Endothelial cell of umbilical vein (primary cell): ENCODE data around the gene GGT5. TPM values are rescaled to one million over a fixed set of nuclear protein-coding genes. Genes with fewer than 3 reads are reported as not detected.
"Not testable (repeated sequence)": the region's sequence is repeated elsewhere in the genome, so short reads cannot be mapped to it uniquely, and the experiment has no call there.

Source experiments
- BruUV-seq: library from RNA; stranded (reverse); fragments of 400-500 nt; replicated peaks from 2 replicates; lab custom pipeline; 2021; lab: Mats Ljungman, UMichigan
- CTCF ChIA-PET: fragments of 300-600, 350-600 bp; sonication (Branson Sonifier 250); formaldehyde crosslinking; loops from one replicate; lab custom pipeline; 2021; ENCODE audit warnings: antibody characterized with exemption, inconsistent platforms; lab: Charles Lee
- POLR2A ChIA-PET: fragments of 300-600, 350-600 bp; sonication (Branson Sonifier 250); formaldehyde crosslinking; loops from one replicate; lab custom pipeline; 2021; ENCODE audit warnings: antibody characterized with exemption, inconsistent platforms; lab: Charles Lee
- DNase-seq: peaks from one replicate; pipeline ENCODE4 v3.0.0-alpha.2; 2011; ENCODE audit warnings: low read depth, low spot score
- FAIRE-seq: peaks from 2 replicates; lab custom pipeline; 2011; peaks lifted over from hg19 to GRCh38; lab: Jason Lieb, UNC
- H2AFZ ChIP-seq: 2 replicates; pipeline ENCODE4 v1.6.0; 2012; ENCODE audit warnings: low read depth, low read length, control low read depth, inconsistent platforms
- H3K27ac ChIP-seq: 2 replicates; pipeline ENCODE4 v1.5.1; 2011; ENCODE audit warnings: low read depth, mild to moderate bottlenecking, control low read depth, low read length, moderate library complexity; ENCODE audit not compliant: insufficient read depth
- H3K27me3 ChIP-seq, 2 experiments: 2 replicates each; pipeline versions ENCODE4 v1.6.0 to v1.6.1; 2011; ENCODE audit warnings: low read length in 2 of 2, mixed read lengths in 1 of 2; ENCODE audit not compliant: control insufficient read depth in 2 of 2, insufficient read depth in 2 of 2
- H3K36me3 ChIP-seq, 2 experiments: 2 replicates in 1 of 2; 3 replicates in 1 of 2; pipeline ENCODE4 v1.5.1; 2011; ENCODE audit warnings: low read length in 2 of 2, mild to moderate bottlenecking in 1 of 2, moderate library complexity in 1 of 2; ENCODE audit not compliant: control insufficient read depth in 2 of 2, insufficient read depth in 2 of 2; ENCODE audit errors: extremely low read depth in 1 of 2
- H3K4me1 ChIP-seq: 3 replicates; pipeline ENCODE4 v1.5.1; 2011; ENCODE audit warnings: mild to moderate bottlenecking, low read length; ENCODE audit not compliant: control insufficient read depth, insufficient read depth; ENCODE audit errors: extremely low read depth
- H3K4me2 ChIP-seq: 2 replicates; pipeline ENCODE4 v1.6.1; 2011; ENCODE audit warnings: low read length, control low read depth, mixed read lengths; ENCODE audit not compliant: insufficient read depth
- H3K4me3 ChIP-seq, 3 experiments: fragments of 200-600 bp in 1 of 3; sonication (generic), shearing (Covaris generic) in 1 of 3; replicated peaks in 1 of 3; 2 replicates each; pipeline ENCODE4 v1.5.1; 2011 to 2016; ENCODE audit warnings: control low read depth in 3 of 3, low read length in 3 of 3, mild to moderate bottlenecking in 2 of 3, inconsistent platforms in 1 of 3, low read depth in 1 of 3, moderate library complexity in 1 of 3; ENCODE audit not compliant: insufficient read depth in 1 of 3
- H3K79me2 ChIP-seq: 2 replicates; pipeline ENCODE4 v1.6.0; 2012; ENCODE audit warnings: low read length, inconsistent platforms; ENCODE audit not compliant: control insufficient read depth, insufficient read depth
- H3K9ac ChIP-seq: replicated peaks from 2 replicates; pipeline ENCODE3; 2011; ENCODE audit warnings: low read length, control low read depth; ENCODE audit not compliant: insufficient read depth; ENCODE audit errors: extremely low read depth
- H3K9me1 ChIP-seq: replicated peaks from 3 replicates; pipeline ENCODE4 v1.6.0; 2011; ENCODE audit warnings: mild to moderate bottlenecking, low read length; ENCODE audit not compliant: control insufficient read depth, insufficient read depth; ENCODE audit errors: extremely low read depth
- H3K9me3 ChIP-seq: replicated peaks from 2 replicates; pipeline ENCODE4 v1.5.1; 2012; ENCODE audit warnings: low read length, inconsistent platforms; ENCODE audit not compliant: control insufficient read depth, insufficient read depth
- H4K20me1 ChIP-seq: replicated peaks from 2 replicates; pipeline ENCODE3; 2011; ENCODE audit warnings: mild to moderate bottlenecking, low read length; ENCODE audit not compliant: control insufficient read depth, insufficient read depth; ENCODE audit errors: extremely low read depth
- GATA2 ChIP-seq: IDR thresholded peaks from 2 replicates; pipeline ENCODE4 v1.7.0; 2011; ENCODE audit warnings: low read depth, mild to moderate bottlenecking, moderate library complexity, mixed read lengths, low read length; ENCODE audit not compliant: insufficient read length, insufficient read depth
- JUN ChIP-seq: IDR thresholded peaks from 2 replicates; pipeline ENCODE4 v1.6.1; 2011; ENCODE audit warnings: borderline replicate concordance, low read depth; ENCODE audit not compliant: insufficient read length, insufficient read depth
- POLR2A ChIP-seq: IDR thresholded peaks from 2 replicates; pipeline ENCODE4 v1.6.1; 2012; ENCODE audit warnings: low read depth, mild to moderate bottlenecking, control low read depth, low read length
- dilution Hi-C: fragments of 300-500 bp; cut with MboI; formaldehyde crosslinking; loops from one replicate; pipeline ENCODE4 v1.15.0; 2019; ENCODE audit warnings: low sequenced_read_pairs; ENCODE audit not compliant: extremely low pct_ligation_motif_present
- intact Hi-C: fragments of 100-400 bp; cut with micrococcal nuclease; formaldehyde crosslinking; loops from one replicate; pipeline ENCODE4 v1.10.0; 2022
- polyA plus RNA-seq, 4 experiments: library from polyadenylated mRNA; depleted of rRNA in 3 of 4; stranded (reverse) in 3 of 4; unstranded in 1 of 4; fragments of >200 nt; gene quantifications; 2 replicates each; pipeline versions ENCODE4 v1.2.1 to v1.2.3, GENCODE V29; 2011 to 2012; ENCODE audit warnings: missing spikeins in 1 of 4
- total RNA-seq: library from RNA; stranded (reverse); gene quantifications from 2 replicates; pipeline ENCODE4 v1.2.3, GENCODE V29; 2021

The GGT5 gene
- total and polyA plus RNA-seq, 2 donors (not counting 3 experiments of a cell fraction or from before 2014, with no cell fraction given), result 45.9 to 293 TPM

DNA sequence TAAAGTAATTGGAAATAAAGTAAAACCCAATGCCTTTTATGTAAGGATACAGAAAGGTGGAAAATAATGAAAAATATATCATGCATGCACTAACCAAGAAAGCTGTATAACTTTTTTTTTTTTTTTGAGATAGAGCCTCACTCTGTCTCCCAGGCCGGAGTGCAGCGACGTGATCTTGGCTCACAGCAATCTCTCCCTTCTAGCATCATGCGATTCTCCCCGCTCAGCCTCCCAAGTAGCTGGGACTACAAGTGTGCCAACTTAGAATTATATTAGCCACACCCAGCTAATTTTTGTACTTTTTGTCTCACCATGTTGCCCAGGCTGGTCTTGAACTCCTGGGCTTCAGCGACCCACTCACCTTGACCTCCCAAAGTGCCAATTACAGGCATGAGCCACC lies 4.5 kb downstream of the GGT5 start:
- dilution Hi-C loops, result no loop called here

DNA sequence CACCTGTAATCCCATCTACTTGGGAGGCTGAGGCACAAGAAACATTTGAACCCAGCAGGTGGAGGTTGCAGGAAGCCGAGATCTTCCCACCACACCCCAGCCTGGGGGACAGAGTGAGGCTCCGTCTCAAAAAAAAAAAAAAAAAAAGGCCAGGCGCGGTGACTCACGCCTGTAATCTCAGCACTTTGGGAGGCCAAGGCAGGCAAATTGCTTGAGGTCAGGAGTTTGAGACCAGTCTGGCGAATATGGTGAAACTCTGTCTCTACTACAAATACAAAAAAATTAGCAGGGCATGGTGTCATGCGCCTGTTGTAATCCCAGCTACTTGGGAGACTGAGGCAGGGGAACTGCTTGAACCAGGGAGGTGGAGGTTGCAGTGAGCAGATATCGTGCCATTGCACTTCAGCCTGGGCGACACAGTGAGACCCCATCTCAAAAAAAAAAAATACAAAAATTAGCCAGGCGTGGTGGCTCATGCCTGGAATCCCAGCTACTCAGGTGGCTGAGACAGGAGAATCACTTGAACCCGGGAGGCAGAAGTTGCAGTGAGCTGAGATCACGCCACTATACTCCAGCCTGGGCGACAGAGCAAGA lies 6.7 kb downstream of the GGT5 start:
- H3K9ac ChIP-seq, intact Hi-C loops, H3K4me3 ChIP-seq, dilution Hi-C loops, POLR2A ChIA-PET, H3K9me3 ChIP-seq, H3K27ac ChIP-seq, FAIRE-seq, H3K27me3 ChIP-seq, H4K20me1 ChIP-seq, H3K36me3 ChIP-seq, H3K9me1 ChIP-seq, BruUV-seq, H2AFZ ChIP-seq, H3K4me2 ChIP-seq, DNase-seq: not testable (repeated sequence)
- peaks cover 54% of the 10 kb centered on the region for H3K79me2 ChIP-seq
- H3K4me1 ChIP-seq, result peaks cover 28% of the 10 kb centered on the region
- CTCF ChIA-PET, result interaction anchor here (1.0 kb wide), 1 partner anchor 47 kb away, joined by 3 read pairs; no protein-coding TSS in a partner anchor

More for the DNA sequence above, 4.5 kb downstream of the GGT5 start:
- Histone ChIP-seq H3K27ac (peak overlapping the region; percentile 82), H2AFZ (no peak overlapping the region), H3K4me1 (peaks cover 45% of the 10 kb centered on the region), H3K9me1 (no peaks in the 10 kb centered on the region), H3K79me2 (peaks cover 49% of the 10 kb centered on the region), H3K9ac (peak overlapping the region; percentile 16), H3K9me3 (no peaks in the 10 kb centered on the region), H3K36me3 (no peaks in the 10 kb centered on the region), H3K4me3 (no peak overlapping the region), H3K27me3 (no peaks in the 10 kb centered on the region), H4K20me1 (no peaks in the 10 kb centered on the region), H3K4me2 (peak overlapping the region; percentile 50)
- no peak for TF ChIP-seq POLR2A
- no peak for TF ChIP-seq JUN
- no peak for TF ChIP-seq GATA2
- no peak for DNase-seq
- BruUV-seq, result no TSS peak
- FAIRE-seq, result no peak
- CTCF ChIA-PET, result interaction anchor here (1.1 to 2.8 kb wide), 4 partner anchors 9 to 50 kb away, joined by 3 to 22 read pairs (median 10); no protein-coding TSS in a partner anchor
- intact Hi-C loops, result loop anchor here (10.0 kb wide), 1 partner anchor 286 kb away; no protein-coding TSS in a partner anchor
- POLR2A ChIA-PET, result interaction anchor here (1.5 kb wide), 1 partner anchor 50 kb away, joined by 3 read pairs; no protein-coding TSS in a partner anchor
